Endodermal cell (in vitro differentiated cells): ENCODE data around the gene WASHC4. TPM values are rescaled to one million over a fixed set of nuclear protein-coding genes. Genes with fewer than 3 reads are reported as not detected.
A peak's percentile ranks its signal among the peaks of the same experiment; 100 is the strongest.

Experiments used
- DNase-seq: peaks from one replicate; pipeline ENCODE4 v3.0.0-alpha.2; 2017
- H3K27ac ChIP-seq: 2 replicates; pipeline ENCODE4 v1.5.1; 2013; ENCODE audit warnings: mild to moderate bottlenecking, low read depth, low read length, moderate library complexity
- H3K27me3 ChIP-seq: 2 replicates; pipeline ENCODE4 v1.6.1; 2013; ENCODE audit warnings: mild to moderate bottlenecking, low read length, moderate library complexity; ENCODE audit not compliant: insufficient read depth, control insufficient read depth, poor library complexity, severe bottlenecking
- H3K36me3 ChIP-seq: 2 replicates; pipeline ENCODE4 v1.7.0; 2013; ENCODE audit warnings: mild to moderate bottlenecking, low read length, moderate library complexity; ENCODE audit not compliant: control insufficient read depth, insufficient read depth
- H3K4me1 ChIP-seq: one replicate; pipeline ENCODE4 v1.7.0; 2013; ENCODE audit warnings: low read length; ENCODE audit not compliant: control insufficient read depth, insufficient read depth
- H3K4me3 ChIP-seq: 2 replicates; pipeline ENCODE4 v1.5.1; 2013; ENCODE audit warnings: mild to moderate bottlenecking, low read length, moderate library complexity
- H3K9ac ChIP-seq: 2 replicates; pipeline ENCODE4 v1.6.1; 2013; ENCODE audit warnings: mild to moderate bottlenecking, low read length, moderate library complexity; ENCODE audit not compliant: poor library complexity, severe bottlenecking; ENCODE audit errors: extremely low read depth
- H3K9me3 ChIP-seq: 2 replicates; pipeline ENCODE4 v1.6.1; 2013; ENCODE audit warnings: mild to moderate bottlenecking, low read length, moderate library complexity; ENCODE audit not compliant: control insufficient read depth
- H3K27ac Mint-ChIP-seq: 2 replicates; pipeline ENCODE4 v1.8.0; 2020; ENCODE audit warnings: mixed read lengths
- H3K27me3 Mint-ChIP-seq: 2 replicates; pipeline ENCODE4 v1.8.0; 2021; ENCODE audit warnings: mild to moderate bottlenecking, mixed read lengths; ENCODE audit not compliant: insufficient read depth
- H3K36me3 Mint-ChIP-seq: 2 replicates; pipeline ENCODE4 v1.8.0; 2020; ENCODE audit warnings: low read depth, mixed read lengths
- H3K4me1 Mint-ChIP-seq: 2 replicates; pipeline ENCODE4 v1.8.0; 2020; ENCODE audit warnings: mixed read lengths
- H3K4me3 Mint-ChIP-seq: 2 replicates; pipeline ENCODE4 v1.8.0; 2020; ENCODE audit warnings: mild to moderate bottlenecking, moderate library complexity, mixed read lengths
- H3K9me3 Mint-ChIP-seq: 2 replicates; pipeline ENCODE4 v1.8.0; 2020; ENCODE audit warnings: mild to moderate bottlenecking, mixed read lengths
- CTCF ChIP-seq: fragments of 200-600 bp; sonication (generic); conservative IDR thresholded peaks from 2 replicates; pipeline ENCODE4 v1.5.0; 2021; ENCODE audit warnings: antibody characterized with exemption, mild to moderate bottlenecking
- WGBS, 2 experiments: methylation state at CpG; one replicate each; pipeline versions ENCODE4 v1.1.5 to v1.1.7; 2013; ENCODE audit warnings: missing lambda C conversion rate in 2 of 2, mixed read lengths in 1 of 2; ENCODE audit not compliant: insufficient coverage in 1 of 2, insufficient read length in 1 of 2; 5-methylcytosine and 5-hydroxymethylcytosine counted together
- long read RNA-seq, 4 experiments: library from polyadenylated mRNA in 2 of 4; library from RNA in 1 of 4; library from capped mRNA in 1 of 4; stranded (forward) in 3 of 4; unstranded in 1 of 4; transcript quantifications; one replicate each; pipeline ENCODE4 v2.0.0, GENCODE V29; 2020 to 2021; ENCODE audit warnings: inconsistent platforms in 1 of 4
- polyA plus RNA-seq, 2 experiments: library from polyadenylated mRNA; stranded (reverse); fragments of 50-300 nt; gene quantifications; one replicate each; pipeline ENCODE4 v1.2.3, GENCODE V29; 2013
- total RNA-seq, 2 donors: library from RNA; stranded (reverse); fragmentation: NEBNext Ultra II Directional in 1 of 2; extraction: Animal tissue kit (Norgen Biotek cat#: 25700) in 1 of 2; gene quantifications; 2 replicates in 1 of 2; 3 replicates in 1 of 2; pipeline ENCODE4 v1.2.1, GENCODE V29; 2021

WASHC4 gene
- total RNA-seq = 10 to 100 TPM; 39.7 to 40.6 TPM
- polyA plus RNA-seq (2013, experiment 1 of 2) = 32.6 TPM
- 30.3 TPM for polyA plus RNA-seq (2013, experiment 2 of 2)
- long read RNA-seq, experiment 1, full-length matches to known transcripts = 1 of 11 reads
- long read RNA-seq, experiment 1, partial matches to known transcripts = 5 of 11 reads
- long read RNA-seq, experiment 1, other reads (novel, unspliced or antisense) = 5 of 11 reads
- long read RNA-seq, experiment 2, full-length matches to known transcripts = 39 of 75 reads
- long read RNA-seq, experiment 2, partial matches to known transcripts = 21 of 75 reads
- long read RNA-seq, experiment 2, other reads (novel, unspliced or antisense) = 15 of 75 reads
- long read RNA-seq, experiment 3, full-length matches to known transcripts = 8 of 206 reads
- long read RNA-seq, experiment 3, partial matches to known transcripts = 153 of 206 reads
- long read RNA-seq, experiment 3, other reads (novel, unspliced or antisense) = 45 of 206 reads
- long read RNA-seq, experiment 4, partial matches to known transcripts = 1 of 2 reads
- long read RNA-seq, experiment 4, other reads (novel, unspliced or antisense) = 1 of 2 reads

GRCh38 chr12:105107494-105108371, at the start of gene WASHC4:
Gene WASHC4, plus strand, starts transcription at chr12:105107731. Its CDS starts 70 bp downstream, at chr12:105107801.
- TF ChIP-seq CTCF = peak; percentile 35
- WGBS, 2 experiments = 0 to 2% methylated on average over 24 to 85 of the region's 85 CpGs
- Histone ChIP-seq H3K4me3 (peak within 1 kb of the TSS; percentile 92), H3K9ac (peak within 1 kb of the TSS; percentile 50), H3K27ac (peak within 1 kb of the TSS; percentile 91), H3K9me3 (peaks cover 6% of the 10 kb centered on the region), H3K36me3 (peaks cover 12% of the 10 kb centered on the region), H3K4me1 (peaks cover 4% of the 10 kb centered on the region), H3K27me3 (peaks cover 41% of the 10 kb centered on the region)
- Mint-ChIP-seq H3K4me1 (peaks cover 22% of the 10 kb centered on the region), H3K27me3 (peaks cover 20% of the 10 kb centered on the region), H3K4me3 (peak within 1 kb of the TSS; percentile 89), H3K9me3 (no peaks in the 10 kb centered on the region), H3K36me3 (peaks cover 12% of the 10 kb centered on the region), H3K27ac (peak within 1 kb of the TSS; percentile 97)
- DNase-seq = peak; percentile 99

- no peak overlapping the region for H3K27ac ChIP-seq
- peaks cover 18% of the 10 kb centered on the region for H3K9me3 ChIP-seq
- Mint-ChIP-seq H3K27ac (no peak overlapping the region), H3K4me1 (peaks cover 4% of the 10 kb centered on the region), H3K27me3 (no peaks in the 10 kb centered on the region), H3K4me3 (no peak overlapping the region), H3K36me3 (no peaks in the 10 kb centered on the region), H3K9me3 (peaks cover 2% of the 10 kb centered on the region)
- H3K4me1 ChIP-seq = no peaks in the 10 kb centered on the region
- DNase-seq = no peak
- H3K27me3 ChIP-seq = no peaks in the 10 kb centered on the region
- 93 to 97% methylated on average over 3 to 5 of the region's 11 CpGs for WGBS, 2 experiments
- no peaks in the 10 kb centered on the region for H3K36me3 ChIP-seq
- TF ChIP-seq CTCF = no peak
- no peak overlapping the region for H3K4me3 ChIP-seq
- no peak overlapping the region for H3K9ac ChIP-seq
These were observed 46.7 kb upstream of the WASHC4 start for GRCh38 chr12:105060715-105061378.
